Neural progenitor cell (in vitro differentiated cells): ENCODE data around the gene SAMD13. TPM values are rescaled to one million over a fixed set of nuclear protein-coding genes. Genes with fewer than 3 reads are reported as not detected.

Experiments used
- DNase-seq: peaks from one replicate; pipeline ENCODE4 v3.0.0-alpha.2; 2016; ENCODE audit warnings: low spot score
- H2AFZ ChIP-seq: fragments of 200-600 bp; sonication (generic); replicated peaks from 2 replicates; pipeline ENCODE4 v1.6.1; 2016; ENCODE audit warnings: antibody characterized with exemption
- H3F3A ChIP-seq: fragments of 200-600 bp; sonication (generic); 2 replicates; pipeline ENCODE4 v1.6.1; 2016; ENCODE audit warnings: antibody characterized with exemption, low read depth
- H3K27ac ChIP-seq: fragments of 200-600 bp; sonication (generic); 2 replicates; pipeline ENCODE4 v1.5.1; 2016; ENCODE audit warnings: mild to moderate bottlenecking
- H3K27me3 ChIP-seq: fragments of 200-600 bp; sonication (generic); 2 replicates; pipeline ENCODE4 v1.6.1; 2016; ENCODE audit warnings: mild to moderate bottlenecking, moderate library complexity
- H3K36me3 ChIP-seq: fragments of 200-600 bp; sonication (generic); 2 replicates; pipeline ENCODE4 v1.5.1; 2016
- H3K4me1 ChIP-seq: fragments of 200-600 bp; sonication (generic); 2 replicates; pipeline ENCODE4 v1.6.1; 2016; ENCODE audit warnings: mixed run types
- H3K4me2 ChIP-seq: fragments of 200-600 bp; sonication (generic); 2 replicates; pipeline ENCODE4 v1.6.1; 2016
- H3K4me3 ChIP-seq: fragments of 200-600 bp; sonication (generic); 2 replicates; pipeline ENCODE4 v1.5.1; 2016
- H3K79me2 ChIP-seq: fragments of 200-600 bp; sonication (generic); 2 replicates; pipeline ENCODE4 v1.6.1; 2016; ENCODE audit warnings: low read depth
- H3K9ac ChIP-seq: fragments of 200-600 bp; sonication (generic); 2 replicates; pipeline ENCODE4 v1.6.1; 2016
- H3K9me3 ChIP-seq: fragments of 200-600 bp; sonication (generic); 2 replicates; pipeline ENCODE4 v1.5.1; 2016; ENCODE audit warnings: low read depth
- H4K20me1 ChIP-seq: fragments of 200-600 bp; sonication (generic); 2 replicates; pipeline ENCODE4 v1.6.1; 2016; ENCODE audit warnings: low read depth
- H3K27ac Mint-ChIP-seq: 3 replicates; pipeline ENCODE4 v1.8.0; 2021; ENCODE audit warnings: mixed read lengths
- H3K27me3 Mint-ChIP-seq: 2 replicates; pipeline ENCODE4 v1.8.0; 2022; ENCODE audit warnings: low read depth, mild to moderate bottlenecking, inconsistent platforms, moderate library complexity, mixed read lengths; ENCODE audit not compliant: insufficient read depth
- H3K36me3 Mint-ChIP-seq: 3 replicates; pipeline ENCODE4 v1.8.0; 2021; ENCODE audit warnings: mixed read lengths
- H3K4me1 Mint-ChIP-seq: 3 replicates; pipeline ENCODE4 v1.8.0; 2021; ENCODE audit warnings: mixed read lengths
- H3K4me3 Mint-ChIP-seq: 3 replicates; pipeline ENCODE4 v1.8.0; 2021; ENCODE audit warnings: mild to moderate bottlenecking, moderate library complexity, mixed read lengths
- H3K9me3 Mint-ChIP-seq: 3 replicates; pipeline ENCODE4 v1.8.0; 2020; ENCODE audit warnings: mixed read lengths
- CTCF ChIP-seq: fragments of 200-600 bp; sonication (generic); IDR thresholded peaks from 2 replicates; pipeline ENCODE4 v1.5.1; 2017; ENCODE audit warnings: antibody characterized with exemption, mild to moderate bottlenecking
- EZH2 ChIP-seq: fragments of 200-600 bp; sonication (generic); IDR thresholded peaks from 2 replicates; pipeline ENCODE4 v1.6.1; 2017; ENCODE audit warnings: antibody characterized with exemption, mild to moderate bottlenecking, moderate library complexity
- EZH2phosphoT487 ChIP-seq: fragments of 200-600 bp; sonication (generic); IDR thresholded peaks from 2 replicates; pipeline ENCODE4 v1.6.1; 2017; ENCODE audit warnings: antibody characterized with exemption
- total RNA-seq: library from RNA; depleted of rRNA; stranded (reverse); fragments of >200 nt; gene quantifications from 2 replicates; pipeline ENCODE4 v1.2.3, GENCODE V29; 2015; ENCODE audit warnings: low replicate concordance

Gene SAMD13
- total RNA-seq, 1 donor from 2014 or later = 5.6 TPM

GRCh38 chr1:84385347-84385746 is 83.8 kb downstream of the SAMD13 start:
- no peak overlapping the region for H2AFZ ChIP-seq
- H3K4me1 ChIP-seq = no peaks in the 10 kb centered on the region
- H4K20me1 ChIP-seq = no peaks in the 10 kb centered on the region
- no peak overlapping the region for H3K4me2 ChIP-seq
- H3K9me3 Mint-ChIP-seq = no peaks in the 10 kb centered on the region
- H3K9ac ChIP-seq = no peak overlapping the region
- H3K4me3 Mint-ChIP-seq = no peak overlapping the region
- no peaks in the 10 kb centered on the region for H3F3A ChIP-seq
- no peaks in the 10 kb centered on the region for H3K27me3 Mint-ChIP-seq
- H3K36me3 ChIP-seq = no peaks in the 10 kb centered on the region
- no peaks in the 10 kb centered on the region for H3K36me3 Mint-ChIP-seq
- H3K27ac Mint-ChIP-seq = no peak overlapping the region
- no peaks in the 10 kb centered on the region for H3K79me2 ChIP-seq
- H3K4me1 Mint-ChIP-seq = no peaks in the 10 kb centered on the region
- H3K27ac ChIP-seq = no peak overlapping the region
- TF ChIP-seq EZH2phosphoT487 (no peak), CTCF (no peak), EZH2 (no peak)
- H3K27me3 ChIP-seq = no peaks in the 10 kb centered on the region
- H3K9me3 ChIP-seq = no peaks in the 10 kb centered on the region
- H3K4me3 ChIP-seq = no peak overlapping the region
- no peak for DNase-seq

DNA sequence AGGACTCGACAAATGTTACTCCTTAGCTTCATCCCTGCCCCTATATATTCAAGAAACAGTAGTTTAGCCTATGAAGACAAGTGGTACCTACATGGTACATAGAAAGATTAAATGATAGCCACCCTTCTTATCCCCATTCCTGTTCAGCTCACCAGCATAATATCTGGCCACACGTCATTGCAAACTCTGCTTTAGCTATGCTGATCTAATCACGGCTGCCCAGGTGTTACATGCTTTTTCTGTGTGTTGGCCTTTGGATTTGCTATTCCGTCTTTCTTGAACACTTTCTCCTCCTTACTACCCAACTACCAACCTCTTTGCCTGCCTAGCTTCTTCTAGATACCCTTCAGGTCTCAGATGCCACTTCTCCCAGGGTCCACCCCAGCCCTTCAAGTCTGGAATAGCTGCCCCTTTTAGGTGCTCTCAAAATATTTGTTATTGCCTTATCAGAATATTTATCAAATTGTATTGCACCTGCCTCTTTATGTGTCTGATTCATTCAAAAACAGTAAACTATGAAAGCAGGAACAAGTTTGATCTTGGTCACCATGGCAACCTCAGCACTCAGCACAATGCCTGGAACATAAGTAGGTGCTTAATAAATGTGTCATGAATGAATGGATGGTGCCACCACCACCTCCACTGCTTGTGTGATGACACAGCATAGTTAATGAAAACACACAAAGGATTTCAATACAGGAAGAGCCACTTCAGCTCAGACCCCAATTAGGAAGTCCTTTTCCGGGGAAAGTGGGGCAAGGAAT is 85.4 kb downstream of the SAMD13 start:
- TF ChIP-seq CTCF (no peak), EZH2 (no peak), EZH2phosphoT487 (no peak)
- no peak for DNase-seq
- Histone ChIP-seq H3K4me1 (no peaks in the 10 kb centered on the region), H3K79me2 (no peaks in the 10 kb centered on the region), H3K27ac (no peak overlapping the region), H3F3A (no peaks in the 10 kb centered on the region), H2AFZ (no peak overlapping the region), H3K9ac (no peak overlapping the region), H3K4me3 (no peak overlapping the region), H3K36me3 (no peaks in the 10 kb centered on the region), H3K27me3 (no peaks in the 10 kb centered on the region), H3K9me3 (no peaks in the 10 kb centered on the region), H4K20me1 (no peaks in the 10 kb centered on the region), H3K4me2 (no peak overlapping the region)
- no peaks in the 10 kb centered on the region for H3K27me3 Mint-ChIP-seq
- no peaks in the 10 kb centered on the region for H3K9me3 Mint-ChIP-seq
- no peaks in the 10 kb centered on the region for H3K36me3 Mint-ChIP-seq
- H3K27ac Mint-ChIP-seq = no peak overlapping the region
- no peak overlapping the region for H3K4me3 Mint-ChIP-seq
- H3K4me1 Mint-ChIP-seq = no peaks in the 10 kb centered on the region

DNA sequence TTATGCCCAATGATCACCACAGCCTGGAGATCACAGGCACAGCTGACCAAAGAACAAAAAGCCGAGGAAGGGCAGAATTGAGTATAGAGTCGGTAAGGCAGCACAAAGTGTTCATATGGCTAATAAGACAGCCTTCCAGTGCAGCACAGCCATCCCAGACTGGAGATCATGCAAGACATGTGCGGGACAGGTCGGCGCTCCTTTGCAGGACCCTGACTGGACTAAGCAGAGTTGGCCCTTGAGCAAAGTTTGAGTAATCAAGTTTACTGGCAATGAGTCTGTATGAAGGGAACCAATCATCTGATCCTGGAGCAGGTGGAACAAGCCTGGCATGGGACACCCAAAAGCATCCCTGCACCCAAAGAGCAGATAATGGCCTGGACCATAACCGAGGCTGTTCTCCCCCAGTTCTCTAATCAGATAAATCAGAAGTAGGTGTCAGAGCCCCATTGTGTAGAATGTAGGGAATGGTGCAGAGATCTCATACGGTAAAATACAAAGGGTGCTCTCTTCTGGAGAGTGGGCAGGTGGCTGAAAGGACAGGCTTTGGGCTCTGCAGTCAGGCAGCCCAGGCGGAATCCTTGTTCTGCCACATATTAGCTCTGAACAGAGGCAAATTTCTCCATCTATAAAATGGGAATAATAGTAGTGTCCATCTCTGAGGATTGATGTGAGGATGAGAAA is 86.1 kb downstream of the SAMD13 start:
- no peak for TF ChIP-seq CTCF
- no peak for TF ChIP-seq EZH2
- TF ChIP-seq EZH2phosphoT487 = no peak
- H3K79me2 ChIP-seq = no peaks in the 10 kb centered on the region
- no peaks in the 10 kb centered on the region for H3F3A ChIP-seq
- no peak overlapping the region for H3K4me3 ChIP-seq
- H3K27me3 ChIP-seq = no peaks in the 10 kb centered on the region
- no peak overlapping the region for H3K27ac ChIP-seq
- no peaks in the 10 kb centered on the region for H3K4me1 ChIP-seq
- H3K9me3 ChIP-seq = no peaks in the 10 kb centered on the region
- Mint-ChIP-seq H3K27me3 (no peaks in the 10 kb centered on the region), H3K9me3 (no peaks in the 10 kb centered on the region), H3K4me1 (no peaks in the 10 kb centered on the region), H3K36me3 (no peaks in the 10 kb centered on the region), H3K4me3 (no peak overlapping the region), H3K27ac (no peak overlapping the region)
- H2AFZ ChIP-seq = no peak overlapping the region
- H4K20me1 ChIP-seq = no peaks in the 10 kb centered on the region
- no peaks in the 10 kb centered on the region for H3K36me3 ChIP-seq
- no peak overlapping the region for H3K9ac ChIP-seq
- no peak overlapping the region for H3K4me2 ChIP-seq
- no peak for DNase-seq
